GM18505 (cell line): ENCODE data around the gene DAZAP1.
A peak's percentile ranks its signal among the peaks of the same experiment; 100 is the strongest.

Source experiments
- ATAC-seq: cut with Tn5 transposase; IDR thresholded peaks from one replicate; pipeline ENCODE4 v1.9.1; 2021; ENCODE audit not compliant: unreplicated experiment
- POLR2A ChIP-seq: IDR thresholded peaks from 4 replicates; pipeline ENCODE4 v1.6.1; 2011; ENCODE audit warnings: borderline replicate concordance; ENCODE audit not compliant: insufficient read depth, insufficient read length; ENCODE audit errors: extremely low read depth

Gene DAZAP1

DNA sequence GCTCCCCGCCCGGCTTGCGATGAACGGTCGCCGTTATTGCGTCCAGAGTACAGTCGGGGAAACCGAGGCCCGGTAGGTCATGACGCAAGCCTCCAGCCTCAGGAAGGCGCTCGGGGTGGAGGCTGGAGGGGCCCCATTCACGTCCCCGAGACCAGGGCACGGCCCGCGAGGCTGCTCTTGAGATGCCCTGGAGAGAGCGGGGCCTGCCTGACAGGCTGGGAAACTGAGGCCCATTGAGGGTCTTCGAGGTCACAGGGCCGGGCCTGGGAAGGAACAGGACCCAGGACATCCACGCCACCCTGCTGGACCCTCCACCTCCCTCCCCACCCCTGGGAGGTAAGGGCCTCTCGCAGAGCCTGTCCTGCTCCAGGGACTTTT, 23.3 kb upstream of the DAZAP1 start:
- peak; percentile 9 for ATAC-seq
- no peak for TF ChIP-seq POLR2A

DNA sequence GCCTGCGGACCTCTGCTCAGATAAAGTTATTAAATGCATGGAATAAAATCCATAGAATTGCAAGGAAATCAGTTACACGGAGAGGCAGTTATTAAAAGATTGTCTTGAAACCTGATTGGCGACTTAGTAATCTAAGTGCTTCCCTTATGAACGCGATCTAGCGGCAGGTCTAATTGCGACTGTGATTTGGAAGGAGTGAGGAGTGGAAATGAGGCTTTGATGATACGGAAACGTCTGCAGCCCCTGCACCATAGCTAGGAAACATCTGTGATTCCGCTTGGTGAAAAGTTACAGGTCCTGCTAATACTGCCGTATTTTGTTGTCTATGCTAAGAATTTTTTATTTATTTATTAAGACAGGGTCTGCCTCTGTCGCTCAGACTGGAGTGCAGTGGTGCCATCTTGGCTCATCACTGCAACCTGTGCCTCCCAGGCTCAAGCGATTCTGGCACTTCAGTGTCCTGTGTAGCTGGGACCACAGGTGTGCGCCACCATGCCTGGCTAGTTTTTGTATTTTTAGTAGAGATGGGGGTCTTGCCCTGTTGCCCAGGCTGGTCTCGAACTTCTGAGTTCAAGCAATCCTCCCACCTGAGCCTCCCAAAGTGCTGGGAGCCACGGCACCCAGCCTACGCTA, 22.8 kb upstream of the DAZAP1 start:
- no peak for TF ChIP-seq POLR2A
- ATAC-seq: no peak

DNA sequence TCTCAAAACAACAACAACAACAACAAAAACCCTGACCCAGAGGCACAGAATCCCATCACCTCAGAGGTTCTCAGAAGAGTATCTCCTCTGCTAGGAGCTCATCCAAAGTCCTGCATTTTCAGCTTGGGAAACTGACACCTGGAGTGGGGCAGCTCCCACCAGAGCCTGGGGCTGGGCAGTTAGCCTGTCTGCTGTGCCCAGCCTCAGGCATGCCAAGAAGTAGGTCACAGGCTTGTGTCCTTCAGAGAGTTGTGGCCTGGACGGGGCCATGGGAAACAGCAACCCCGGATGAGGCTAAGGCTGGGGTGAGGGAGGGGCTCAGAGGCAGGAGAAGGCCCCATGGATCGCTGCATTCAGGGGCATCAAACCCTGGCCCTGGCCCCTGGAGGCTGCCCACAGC, 21.6 kb upstream of the DAZAP1 start:
- no peak for ATAC-seq
- TF ChIP-seq POLR2A: no peak

DNA sequence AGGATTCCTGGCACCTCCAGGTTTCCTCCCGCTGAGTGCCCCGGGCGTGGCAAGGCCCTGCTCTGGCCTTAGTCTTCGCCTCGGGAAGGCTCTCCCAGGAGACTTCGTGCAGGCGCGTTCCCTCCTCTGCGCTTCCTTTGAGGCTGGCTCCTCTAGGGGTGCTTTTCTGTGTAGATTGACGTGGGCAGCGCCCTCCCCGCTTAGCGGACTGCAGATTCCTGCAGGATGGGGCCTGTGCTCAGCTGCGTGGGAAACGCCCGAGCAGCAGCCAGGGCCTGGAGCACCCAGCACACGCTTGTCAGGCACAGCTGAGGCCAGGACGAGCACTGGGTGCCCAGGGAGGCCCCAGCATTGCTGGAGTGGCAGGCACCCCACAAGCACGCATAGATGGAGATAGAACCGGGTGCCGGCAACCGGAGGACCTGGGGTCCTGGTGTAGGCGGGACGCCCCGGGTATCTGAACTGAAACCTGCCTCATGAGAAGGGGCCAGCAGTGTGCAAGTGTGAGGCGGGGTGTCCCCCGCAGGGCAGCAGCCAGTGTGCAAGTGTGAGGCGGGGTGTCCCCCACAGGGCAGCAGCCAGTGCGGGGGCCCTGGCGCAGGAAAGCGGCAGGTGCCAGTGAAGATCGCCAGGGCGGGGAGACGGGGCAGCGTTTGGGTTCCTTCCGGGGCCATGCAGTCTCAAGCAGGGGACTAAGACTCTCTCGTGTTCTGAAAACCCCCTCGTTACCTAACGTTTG, 20.3 kb upstream of the DAZAP1 start:
- TF ChIP-seq POLR2A: no peak
- no peak for ATAC-seq

DNA sequence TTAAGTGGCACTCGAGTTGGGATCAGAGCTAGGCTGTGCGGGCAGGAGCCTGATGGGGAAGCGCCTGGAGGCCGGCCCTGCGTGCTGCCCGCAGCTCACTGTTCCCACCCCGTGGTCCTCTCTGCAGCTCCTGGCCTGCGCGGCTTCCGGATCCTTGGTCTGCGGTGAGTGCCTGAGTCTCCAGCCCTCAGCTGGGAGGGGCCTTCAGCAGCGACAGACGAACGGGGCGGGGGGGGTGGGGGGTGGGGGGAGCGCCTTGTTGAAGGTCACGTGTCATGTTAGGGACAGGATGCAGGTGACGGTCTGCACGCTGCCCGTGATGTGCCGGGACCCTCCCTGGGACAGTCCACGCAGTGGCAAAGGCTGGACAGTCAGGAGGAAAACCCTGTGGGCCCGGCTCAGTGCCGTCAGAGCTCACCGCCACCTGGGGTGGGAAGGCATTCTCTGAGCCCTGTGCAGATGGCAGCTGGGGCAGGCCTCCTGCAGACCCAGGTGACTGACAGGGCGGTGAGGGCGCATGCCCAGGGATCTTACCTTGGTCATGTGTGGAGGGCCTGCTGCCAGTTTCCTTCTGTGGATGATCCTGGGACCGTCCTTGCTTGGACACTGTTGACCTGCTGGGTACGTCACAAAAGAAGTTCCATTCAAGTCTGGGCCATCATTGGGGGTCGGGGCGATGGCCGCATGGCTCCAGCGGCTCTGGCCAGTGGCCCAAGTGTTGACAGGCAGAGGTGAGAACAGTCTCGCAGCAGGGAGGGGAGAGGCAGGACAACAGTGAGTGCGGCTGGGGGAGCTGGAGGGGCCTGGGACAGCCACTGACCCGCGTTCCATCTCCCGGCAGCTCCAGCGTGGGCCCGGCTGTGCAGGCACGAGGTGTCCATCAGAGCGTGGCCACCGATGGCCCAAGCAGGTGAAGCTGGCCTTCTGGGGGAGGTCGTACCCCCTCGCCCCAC, 19.4 kb upstream of the DAZAP1 start:
- ATAC-seq: no peak
- no peak for TF ChIP-seq POLR2A

DNA sequence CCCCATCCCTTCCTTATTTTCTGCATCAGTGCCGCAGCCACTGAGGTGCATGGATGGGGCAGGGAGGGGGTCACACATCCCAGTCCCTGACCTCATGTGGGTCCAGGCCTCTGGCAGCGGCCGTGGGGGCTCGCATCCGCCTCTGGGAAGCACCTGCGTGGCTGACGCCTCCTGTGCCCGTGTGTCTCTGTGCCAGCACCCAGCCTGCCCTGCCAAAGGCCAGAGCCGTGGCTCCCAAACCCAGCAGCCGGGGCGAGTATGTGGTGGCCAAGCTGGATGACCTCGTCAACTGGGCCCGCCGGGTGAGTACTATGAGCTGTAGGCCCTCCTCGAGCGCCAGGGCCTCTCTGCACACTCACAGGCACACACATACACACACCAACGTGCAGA, 18.8 kb upstream of the DAZAP1 start:
- ATAC-seq: no peak
- no peak for TF ChIP-seq POLR2A

DNA sequence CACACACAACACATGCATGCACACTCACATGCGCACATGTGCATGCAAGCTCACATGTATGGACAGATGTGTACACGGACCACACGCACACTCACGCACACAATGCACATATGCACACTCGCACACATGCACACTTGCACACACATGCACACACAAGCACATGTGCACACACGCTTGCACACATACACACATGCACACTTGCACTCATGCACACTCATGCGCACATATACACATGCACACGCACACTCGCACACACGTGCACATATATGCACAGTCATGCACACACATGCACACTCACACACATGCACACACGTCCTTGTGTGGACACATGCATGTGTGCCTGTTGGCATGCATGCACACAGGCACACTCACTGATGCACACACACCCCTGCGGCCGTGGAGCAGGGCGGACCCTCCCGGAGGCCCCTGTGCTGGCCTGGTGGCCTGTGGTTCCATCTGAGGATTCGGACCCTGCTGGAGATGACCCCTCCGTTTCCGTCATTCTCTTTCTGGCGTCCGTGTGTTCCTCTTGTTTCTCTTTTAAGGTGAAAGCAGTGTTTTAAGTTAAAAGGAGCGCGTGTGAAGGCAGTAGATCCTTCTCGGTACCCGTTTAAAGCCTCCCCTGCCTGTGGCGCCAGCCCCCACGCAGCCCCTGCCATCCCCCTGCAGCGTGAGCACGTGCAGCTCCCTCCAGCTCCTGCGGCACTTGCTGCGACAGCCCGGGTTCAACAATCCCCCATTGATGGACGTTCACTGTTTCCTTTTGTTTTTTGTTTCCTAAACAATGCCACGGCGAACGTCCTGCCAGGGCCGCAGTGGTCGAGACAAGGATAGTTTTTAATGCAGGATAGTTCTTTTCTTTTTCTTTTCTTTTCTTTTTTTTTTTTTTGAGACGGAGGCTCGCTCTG, 18.1 kb upstream of the DAZAP1 start:
- no peak for TF ChIP-seq POLR2A
- ATAC-seq: no peak

DNA sequence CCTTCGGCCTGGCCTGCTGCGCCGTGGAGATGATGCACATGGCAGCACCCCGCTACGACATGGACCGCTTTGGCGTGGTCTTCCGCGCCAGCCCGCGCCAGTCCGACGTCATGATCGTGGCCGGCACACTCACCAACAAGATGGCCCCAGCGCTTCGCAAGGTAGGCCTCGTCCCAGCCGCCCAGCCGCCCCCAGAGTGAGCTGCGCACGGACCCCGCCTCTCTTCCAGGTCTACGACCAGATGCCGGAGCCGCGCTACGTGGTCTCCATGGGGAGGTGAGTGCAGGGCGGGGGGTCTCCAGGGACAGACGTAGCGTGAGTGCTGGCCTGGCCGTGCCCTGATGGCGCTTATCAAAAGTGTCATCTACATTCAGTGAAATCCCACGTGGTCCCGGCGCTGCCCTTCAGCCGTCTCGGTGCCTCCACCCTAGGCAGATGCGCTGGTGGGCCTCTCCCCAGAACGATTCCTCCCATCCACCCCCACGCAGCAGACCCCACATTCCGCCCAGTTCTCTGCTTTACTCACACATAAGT, 16.4 kb upstream of the DAZAP1 start:
- ATAC-seq: no peak
- no peak for TF ChIP-seq POLR2A

DNA sequence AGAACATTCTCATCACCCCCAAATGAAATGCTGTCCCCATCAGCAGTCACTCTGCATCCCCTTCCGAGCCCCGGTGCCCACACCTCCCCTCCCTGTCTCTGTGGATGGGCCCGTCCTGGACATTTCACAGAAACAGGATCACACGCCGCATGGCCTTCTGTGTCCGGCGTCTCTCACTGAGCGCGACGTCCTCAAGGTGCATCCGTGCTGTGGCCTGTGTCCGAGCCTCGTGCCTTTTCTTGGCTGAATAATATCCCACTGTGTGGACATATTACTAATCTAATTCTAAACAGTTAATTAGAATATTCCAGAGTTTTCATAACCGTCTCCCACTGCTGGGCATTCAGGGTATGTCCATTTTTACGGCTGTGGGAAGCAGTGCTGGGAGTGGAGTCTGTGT, 15.0 kb upstream of the DAZAP1 start:
- ATAC-seq: no peak
- no peak for TF ChIP-seq POLR2A

DNA sequence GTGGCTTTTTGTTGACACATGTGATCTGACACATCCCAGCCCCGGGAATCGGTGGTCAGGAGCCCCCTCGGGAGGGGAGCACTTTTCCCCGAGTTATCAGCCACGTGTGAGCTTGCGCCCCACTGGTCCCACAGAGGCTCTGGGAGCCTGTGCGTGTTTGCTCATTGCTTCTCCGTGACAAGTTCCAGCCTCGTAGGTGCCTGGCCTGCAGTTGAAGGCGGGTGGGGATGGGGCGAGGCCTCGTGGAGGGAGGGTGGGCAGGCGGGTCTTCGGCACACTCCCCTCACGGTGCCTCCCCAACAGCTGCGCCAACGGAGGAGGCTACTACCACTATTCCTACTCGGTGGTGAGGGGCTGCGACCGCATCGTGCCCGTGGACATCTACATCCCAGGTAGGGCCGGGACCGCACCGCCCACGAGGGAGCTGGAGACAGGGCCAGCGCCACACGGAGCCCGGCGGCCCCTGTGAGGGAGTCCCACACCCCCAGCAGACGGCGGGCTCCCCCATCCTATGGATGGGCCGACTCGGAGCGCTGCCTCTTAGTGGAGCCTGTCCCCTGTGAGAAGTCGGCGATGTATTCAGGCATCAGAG, 14.4 kb upstream of the DAZAP1 start:
- TF ChIP-seq POLR2A: no peak
- ATAC-seq: no peak

DNA sequence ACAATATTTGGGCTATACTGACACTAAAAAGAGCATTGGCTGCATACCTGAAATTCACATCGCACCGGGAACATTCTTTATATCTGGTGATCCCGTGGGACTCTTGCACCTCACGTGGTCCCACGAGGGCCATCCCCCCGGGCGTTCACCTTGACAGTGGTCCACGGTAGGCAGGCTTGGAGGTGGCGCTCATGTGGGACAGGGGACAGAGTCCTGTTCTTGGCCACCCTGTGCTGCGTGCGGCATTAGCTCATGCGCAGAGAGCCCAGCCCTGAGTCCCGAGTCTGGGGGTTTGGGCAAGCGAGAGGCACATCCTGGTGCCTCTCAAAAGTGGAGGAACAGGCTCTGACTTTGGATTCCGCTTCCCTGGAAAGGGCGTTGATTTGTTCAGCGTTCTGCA, 13.5 kb upstream of the DAZAP1 start:
- TF ChIP-seq POLR2A: no peak
- ATAC-seq: no peak

DNA sequence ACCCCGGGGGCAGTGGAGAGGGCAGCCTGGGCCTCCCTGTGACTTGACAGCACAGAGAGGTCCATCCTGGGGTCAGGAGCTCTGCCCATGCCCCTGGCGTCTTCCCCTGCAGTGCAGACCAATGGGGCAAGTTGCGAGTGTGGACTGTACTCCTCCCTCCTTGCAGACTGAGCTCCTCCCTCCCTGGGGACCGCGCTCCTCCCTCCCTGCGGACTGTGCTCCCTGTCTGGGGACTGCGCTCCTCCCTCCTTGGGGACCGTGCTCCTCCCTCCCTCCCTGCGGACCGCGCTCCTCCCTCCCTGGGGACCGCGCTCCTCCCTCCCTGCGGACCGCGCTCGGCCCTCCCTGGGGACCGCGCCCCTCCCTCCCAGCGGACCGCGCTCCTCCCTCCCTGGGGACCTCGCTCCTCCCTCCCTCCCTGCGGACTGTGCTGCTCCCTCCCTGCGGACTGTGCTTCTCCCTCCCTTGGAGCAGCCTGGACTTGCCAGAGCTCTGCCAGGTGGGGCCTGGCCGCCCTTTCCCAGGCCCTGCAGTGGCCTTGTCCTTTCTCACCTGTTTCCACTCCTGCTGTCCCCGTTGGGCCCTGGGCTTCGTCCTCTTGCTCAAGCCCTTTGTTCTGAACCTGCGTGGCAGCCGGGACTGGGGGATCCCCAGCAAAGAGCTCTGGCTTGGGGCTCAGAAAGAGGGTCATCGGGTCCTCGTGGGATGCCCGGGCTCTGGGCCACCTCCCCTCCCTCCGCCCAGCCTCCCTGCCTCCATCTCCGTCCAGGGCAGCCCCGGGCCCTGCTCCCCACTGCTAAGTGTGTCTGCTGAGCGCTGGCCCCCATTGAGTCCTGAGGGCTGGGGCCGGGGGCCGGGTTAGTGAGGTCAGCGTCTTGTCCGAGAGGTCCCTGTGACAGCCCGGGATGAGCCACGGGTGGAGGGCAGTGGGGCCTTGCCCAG, 12.9 kb upstream of the DAZAP1 start:
- TF ChIP-seq POLR2A: no peak
- no peak for ATAC-seq
